ENCODE data around the gene KRTAP10-12.
"Not testable (repeated sequence)": the region's sequence is repeated elsewhere in the genome, so short reads cannot be mapped to it uniquely, and the experiment has no call there.

Gene KRTAP10-12
- total RNA-seq, result 0 reads per million in 4 donors

- not testable (repeated sequence) for DNase-seq
These were observed at the start of gene KRTAP10-12 for GRCh38 chr21:44697172-44697810. Gene KRTAP10-12 (plus strand): TSS chr21:44697172. CDS start chr21:44697202, 30 bp downstream.

- no peak for DNase-seq
These were observed 49.8 kb upstream of the KRTAP10-12 start for GRCh38 chr21:44647222-44647552.

- DNase-seq, result no peak
These were observed 48.2 kb upstream of the KRTAP10-12 start for GRCh38 chr21:44648557-44649311.

GRCh38 chr21:44649521-44650100 lies 47.4 kb upstream of the KRTAP10-12 start:
- no peak for DNase-seq

- DNase-seq, result no peak
These were observed 46.6 kb upstream of the KRTAP10-12 start for GRCh38 chr21:44650265-44650972.

- no peak for DNase-seq
These were observed 45.8 kb upstream of the KRTAP10-12 start for GRCh38 chr21:44650973-44651675.

- DNase-seq, result no peak
These were observed 43.8 kb upstream of the KRTAP10-12 start for GRCh38 chr21:44653123-44653522.

GRCh38 chr21:44653656-44654575 lies 43.1 kb upstream of the KRTAP10-12 start:
- peak; percentile 44 to 70 (median 61) for DNase-seq

- peak in 1 of 5 donors; percentile 55 for DNase-seq
These were observed 42.3 kb upstream of the KRTAP10-12 start, which contains the start of gene KRTAP12-4 for GRCh38 chr21:44654576-44655175. Gene KRTAP12-4 (minus strand): TSS chr21:44654659. CDS start chr21:44654614, 45 bp downstream.

- no peak for DNase-seq
These were observed 40.1 kb upstream of the KRTAP10-12 start for GRCh38 chr21:44656868-44657267.

GRCh38 chr21:44657635-44658540 lies 39.1 kb upstream of the KRTAP10-12 start, which contains the start of gene KRTAP12-3:
Gene KRTAP12-3 (plus strand): TSS chr21:44657932. CDS start chr21:44657980, 48 bp downstream.
- DNase-seq, result peak; percentile 43 to 93 (median 48)

GRCh38 chr21:44658541-44658910 lies 38.4 kb upstream of the KRTAP10-12 start:
- no peak for DNase-seq

GRCh38 chr21:44658913-44659595 lies 37.9 kb upstream of the KRTAP10-12 start:
- DNase-seq, result peak in 1 of 5 donors; percentile 70

- not testable (repeated sequence) for DNase-seq
These were observed 35.4 kb upstream of the KRTAP10-12 start for GRCh38 chr21:44661567-44661966.

- DNase-seq, result no peak
These were observed 32.3 kb upstream of the KRTAP10-12 start for GRCh38 chr21:44664691-44665090.

GRCh38 chr21:44666401-44667320 lies 30.3 kb upstream of the KRTAP10-12 start, which contains the start of gene KRTAP12-2:
Gene KRTAP12-2 (minus strand): TSS chr21:44666927. CDS start chr21:44666886, 41 bp downstream.
- DNase-seq, result no peak

- DNase-seq, result no peak
These were observed 29.4 kb upstream of the KRTAP10-12 start for GRCh38 chr21:44667612-44668011.

Data from T-helper 1 cell (primary cell).